Chondrocyte (in vitro differentiated cells): ENCODE measurements around the gene SIM1. TPM values are rescaled to one million over a fixed set of nuclear protein-coding genes. Genes with fewer than 3 reads are reported as not detected.
A peak's percentile ranks its signal among the peaks of the same experiment; 100 is the strongest.

Experiments
- DNase-seq: peaks from one replicate; pipeline ENCODE4 v3.0.0; 2021; ENCODE audit warnings: mixed read lengths, low spot score
- H3K27ac Mint-ChIP-seq: one replicate; pipeline ENCODE4 v1.8.0; 2021; ENCODE audit warnings: mild to moderate bottlenecking, moderate library complexity, mixed read lengths; ENCODE audit not compliant: unreplicated experiment
- H3K27me3 Mint-ChIP-seq: 2 replicates; pipeline ENCODE4 v1.8.0; 2021; ENCODE audit warnings: low read depth, mixed read lengths
- H3K36me3 Mint-ChIP-seq: 2 replicates; pipeline ENCODE4 v1.8.0; 2021; ENCODE audit warnings: low read depth, mixed read lengths
- H3K4me1 Mint-ChIP-seq: 2 replicates; pipeline ENCODE4 v1.8.0; 2021; ENCODE audit warnings: low read depth, mild to moderate bottlenecking, mixed read lengths
- H3K4me3 Mint-ChIP-seq: one replicate; pipeline ENCODE4 v1.8.0; 2021; ENCODE audit warnings: mild to moderate bottlenecking, moderate library complexity, mixed read lengths; ENCODE audit not compliant: unreplicated experiment
- H3K9me3 Mint-ChIP-seq: 2 replicates; pipeline ENCODE4 v1.8.0; 2021; ENCODE audit warnings: low read depth, mixed read lengths
- CTCF ChIP-seq: fragments of 200-600 bp; sonication (generic); IDR thresholded peaks from 2 replicates; pipeline ENCODE4 v1.5.0; 2021; ENCODE audit warnings: antibody characterized with exemption, mild to moderate bottlenecking, moderate library complexity
- total RNA-seq: library from RNA; stranded (reverse); gene quantifications from 3 replicates; pipeline ENCODE4 v1.2.1, GENCODE V29; 2021

Gene SIM1
- total RNA-seq, 1 donor from 2014 or later = 10.7 TPM

- no peak for TF ChIP-seq CTCF
- Mint-ChIP-seq H3K27me3 (peaks cover 80% of the 10 kb centered on the region), H3K9me3 (no peaks in the 10 kb centered on the region), H3K36me3 (peaks cover 21% of the 10 kb centered on the region), H3K27ac (peak overlapping the region; percentile 60), H3K4me3 (peak overlapping the region; percentile 50), H3K4me1 (peaks cover 27% of the 10 kb centered on the region)
- no peak for DNase-seq
Measured at GRCh38 chr6:100459592-100460184, 5.0 kb downstream of the SIM1 start.

DNA sequence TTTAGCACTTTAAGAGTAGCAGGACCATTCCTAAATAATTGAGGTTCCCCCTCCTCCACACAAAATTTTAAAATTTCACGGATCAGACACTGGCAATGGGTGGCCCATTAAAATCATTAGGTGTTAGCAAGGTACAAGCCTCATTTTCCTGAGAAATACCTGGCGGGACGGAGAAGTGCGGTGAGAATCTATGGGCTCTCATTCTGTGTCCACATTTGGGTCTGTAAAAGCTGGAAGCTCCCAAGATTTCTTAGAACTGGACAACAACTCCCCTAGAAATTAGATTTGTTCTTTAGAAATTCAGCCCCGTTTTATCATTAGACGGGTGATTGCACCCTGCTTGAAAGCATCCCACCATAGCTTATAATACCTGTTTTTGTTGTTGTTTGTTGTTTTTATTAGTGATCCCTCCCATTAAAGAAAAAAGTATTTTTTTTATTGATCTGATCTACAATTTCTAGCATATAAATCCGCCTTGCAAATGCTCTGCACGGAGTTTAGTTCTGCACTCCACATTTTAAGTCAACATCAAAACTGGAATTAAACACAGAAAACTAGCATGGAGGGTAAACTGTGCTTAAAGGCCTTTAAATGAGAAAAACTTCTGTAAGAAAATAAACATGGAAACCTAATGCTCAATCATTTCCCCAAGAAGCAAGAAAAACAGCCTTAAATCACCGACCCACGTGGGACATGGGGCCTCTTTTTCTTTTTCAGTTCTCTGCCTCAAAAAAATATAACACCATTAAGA is 5.7 kb downstream of the SIM1 start:
- Mint-ChIP-seq H3K4me3 (peak overlapping the region; percentile 59), H3K27ac (peak overlapping the region; percentile 60), H3K9me3 (no peaks in the 10 kb centered on the region), H3K36me3 (peaks cover 23% of the 10 kb centered on the region), H3K4me1 (peaks cover 27% of the 10 kb centered on the region), H3K27me3 (peaks cover 82% of the 10 kb centered on the region)
- DNase-seq = no peak
- TF ChIP-seq CTCF = no peak

DNA sequence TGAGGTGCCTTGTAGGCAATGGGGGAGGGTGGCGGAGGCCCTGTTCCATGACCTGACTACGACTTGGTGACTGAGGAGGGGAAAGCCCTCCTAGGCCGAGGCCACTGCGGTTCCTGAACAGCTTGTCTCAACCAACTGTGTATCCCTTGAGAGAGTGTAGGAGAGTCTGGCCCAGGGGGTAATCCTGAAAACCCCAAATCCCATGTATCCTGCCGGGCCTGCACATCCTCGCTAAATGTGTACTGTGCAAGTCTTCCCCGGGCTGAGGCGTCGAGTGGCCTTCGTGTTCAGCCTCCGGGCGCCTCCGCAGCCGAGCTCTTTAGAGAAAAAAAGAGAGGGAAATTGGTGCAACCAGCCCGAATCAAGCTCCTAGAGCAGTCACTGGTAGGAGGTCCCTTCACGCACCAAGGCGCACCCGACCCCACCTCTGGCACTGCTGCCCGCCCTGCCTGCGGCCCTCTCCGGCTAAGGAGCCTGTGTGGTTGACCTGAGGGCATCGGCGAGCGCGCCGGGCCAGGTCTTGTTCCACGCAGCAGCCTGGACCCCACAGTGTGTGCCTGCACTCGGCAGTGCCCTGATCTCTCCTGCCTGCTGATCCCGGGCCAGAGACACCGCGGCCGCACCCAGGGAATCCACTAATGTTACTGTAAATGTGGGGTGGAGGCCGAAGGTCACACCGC is 7.3 kb downstream of the SIM1 start:
- Mint-ChIP-seq H3K27me3 (peaks cover 72% of the 10 kb centered on the region), H3K27ac (peak overlapping the region; percentile 74), H3K36me3 (peaks cover 20% of the 10 kb centered on the region), H3K4me1 (peaks cover 24% of the 10 kb centered on the region), H3K9me3 (no peaks in the 10 kb centered on the region), H3K4me3 (peak overlapping the region; percentile 59)
- no peak for DNase-seq
- no peak for TF ChIP-seq CTCF

DNA sequence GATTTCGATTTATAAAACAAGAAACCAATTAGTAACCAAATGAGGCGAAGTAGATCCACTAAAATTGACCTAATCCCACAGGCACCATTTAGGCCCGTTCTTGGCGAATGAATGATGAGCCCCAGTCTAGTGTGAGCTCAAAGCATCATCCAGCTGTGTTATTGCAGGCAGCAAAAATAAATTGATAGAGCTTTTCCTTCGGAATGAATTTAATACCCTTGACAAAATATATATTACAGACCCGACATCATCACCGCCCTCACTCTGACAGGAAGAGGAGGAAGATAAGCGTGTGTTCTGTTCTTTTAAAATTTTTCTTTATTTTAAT is 7.8 kb downstream of the SIM1 start:
- no peak for DNase-seq
- Mint-ChIP-seq H3K4me3 (no peak overlapping the region), H3K27me3 (peaks cover 66% of the 10 kb centered on the region), H3K27ac (no peak overlapping the region), H3K9me3 (no peaks in the 10 kb centered on the region), H3K4me1 (peaks cover 20% of the 10 kb centered on the region), H3K36me3 (peaks cover 18% of the 10 kb centered on the region)
- TF ChIP-seq CTCF = no peak

DNA sequence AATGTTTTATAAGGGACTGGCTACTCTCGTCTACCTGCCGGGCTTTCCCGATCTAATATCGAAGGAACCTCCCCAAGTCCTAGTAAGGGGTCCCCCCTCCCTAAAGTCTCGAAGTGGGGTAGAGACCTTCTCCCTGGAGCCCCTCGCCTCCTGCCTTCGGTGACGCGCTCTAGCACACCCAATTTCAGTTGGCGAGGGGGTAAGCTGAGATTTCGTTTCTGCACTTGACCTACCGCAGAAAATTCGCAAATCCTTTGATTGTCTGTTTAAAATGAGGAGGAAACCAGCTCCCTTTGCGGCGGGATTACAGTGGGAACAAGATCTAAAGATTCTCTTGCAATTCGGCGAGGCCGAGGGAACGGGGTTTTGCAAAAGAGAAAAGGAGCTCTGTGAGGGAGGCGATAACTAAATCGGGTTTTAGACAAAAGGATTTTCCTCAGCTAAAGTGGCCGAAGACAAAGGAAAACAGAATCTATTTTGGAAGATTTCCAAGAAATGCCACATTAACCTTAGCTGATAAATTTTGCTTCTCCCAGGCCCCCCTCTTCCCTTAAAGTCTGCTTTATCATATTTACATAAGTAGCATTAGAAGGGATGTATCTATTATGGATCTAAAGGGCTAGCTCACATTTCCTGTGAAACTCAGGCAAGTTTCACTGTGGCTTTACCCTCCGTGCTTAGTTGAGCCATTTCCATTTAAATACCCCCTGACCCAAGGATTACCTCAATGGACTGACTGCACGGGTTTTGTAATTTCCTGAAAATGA is 8.4 kb downstream of the SIM1 start:
- Mint-ChIP-seq H3K27ac (peak overlapping the region; percentile 45), H3K36me3 (peaks cover 18% of the 10 kb centered on the region), H3K9me3 (no peaks in the 10 kb centered on the region), H3K4me1 (peaks cover 19% of the 10 kb centered on the region), H3K4me3 (peak overlapping the region; percentile 35), H3K27me3 (peaks cover 64% of the 10 kb centered on the region)
- TF ChIP-seq CTCF = no peak
- DNase-seq = no peak
